ENCODE measurements around the gene PPP1R14B. TPM values are rescaled to one million over a fixed set of nuclear protein-coding genes. Genes with fewer than 3 reads are reported as not detected.
"Not testable (repeated sequence)": the region's sequence is repeated elsewhere in the genome, so short reads cannot be mapped to it uniquely, and the experiment has no call there.

Gene PPP1R14B
- total RNA-seq, 1 experiment from 2014 or later = 413 TPM

- in situ Hi-C loops (cut with HindIII; ENCODE audit: low pct_unique_long_range_greater_than_20kb, low sequenced_read_pairs) = no loop called here
- DNase-seq (ENCODE audit: low read depth) = no peak
Measured at GRCh38 chr11:64250415-64251015, 3.8 kb upstream of the PPP1R14B start.

GRCh38 chr11:64249563-64250414 lies 3.0 kb upstream of the PPP1R14B start:
- in situ Hi-C loops (cut with HindIII; ENCODE audit: low pct_unique_long_range_greater_than_20kb, low sequenced_read_pairs) = no loop called here
- no peak for DNase-seq (ENCODE audit: low read depth)

GRCh38 chr11:64249038-64249437 lies 2.3 kb upstream of the PPP1R14B start:
- in situ Hi-C loops (cut with HindIII; ENCODE audit: low pct_unique_long_range_greater_than_20kb, low sequenced_read_pairs) = no loop called here
- no peak for DNase-seq (ENCODE audit: low read depth)

GRCh38 chr11:64248578-64248977 lies 1.8 kb upstream of the PPP1R14B start:
- in situ Hi-C loops (cut with HindIII; ENCODE audit: low pct_unique_long_range_greater_than_20kb, low sequenced_read_pairs) = no loop called here
- DNase-seq (ENCODE audit: low read depth) = no peak

- in situ Hi-C loops (cut with HindIII; ENCODE audit: low pct_unique_long_range_greater_than_20kb, low sequenced_read_pairs) = no loop called here
- DNase-seq (ENCODE audit: low read depth) = no peak
Measured at GRCh38 chr11:64247729-64248531, 1.2 kb upstream of the PPP1R14B start.

- in situ Hi-C loops (cut with HindIII; ENCODE audit: low pct_unique_long_range_greater_than_20kb, low sequenced_read_pairs); DNase-seq (ENCODE audit: low read depth): not testable (repeated sequence)
Measured at GRCh38 chr11:64246621-64246870, 197 bp downstream of the PPP1R14B start.

- DNase-seq (ENCODE audit: low read depth) = peak; percentile 82
- in situ Hi-C loops (cut with HindIII; ENCODE audit: low pct_unique_long_range_greater_than_20kb, low sequenced_read_pairs) = no loop called here
Measured at GRCh38 chr11:64245797-64246620, 734 bp downstream of the PPP1R14B start.

GRCh38 chr11:64245401-64245796 lies 1.3 kb downstream of the PPP1R14B start:
- in situ Hi-C loops (cut with HindIII; ENCODE audit: low pct_unique_long_range_greater_than_20kb, low sequenced_read_pairs) = no loop called here

GRCh38 chr11:64244966-64245365 lies 1.8 kb downstream of the PPP1R14B start:
- in situ Hi-C loops (cut with HindIII; ENCODE audit: low pct_unique_long_range_greater_than_20kb, low sequenced_read_pairs) = no loop called here
- no peak for DNase-seq (ENCODE audit: low read depth)

More at GRCh38 chr11:64245401-64245796, 1.3 kb downstream of the PPP1R14B start:
- DNase-seq (ENCODE audit: low read depth) = no peak

- no peak for DNase-seq (ENCODE audit: low read depth)
- in situ Hi-C loops (cut with HindIII; ENCODE audit: low pct_unique_long_range_greater_than_20kb, low sequenced_read_pairs) = no loop called here
Measured at GRCh38 chr11:64244107-64244506, 2.6 kb downstream of the PPP1R14B start.

- no peak for DNase-seq (ENCODE audit: low read depth)
- in situ Hi-C loops (cut with HindIII; ENCODE audit: low pct_unique_long_range_greater_than_20kb, low sequenced_read_pairs) = no loop called here
Measured at GRCh38 chr11:64243236-64243854, 3.4 kb downstream of the PPP1R14B start.

- in situ Hi-C loops (cut with HindIII; ENCODE audit: low pct_unique_long_range_greater_than_20kb, low sequenced_read_pairs) = no loop called here
- peak; percentile 39 for DNase-seq (ENCODE audit: low read depth)
Measured at GRCh38 chr11:64241491-64242374, 5.0 kb downstream of the PPP1R14B start.

- peak; percentile 96 for DNase-seq (ENCODE audit: low read depth)
- in situ Hi-C loops (cut with HindIII; ENCODE audit: low pct_unique_long_range_greater_than_20kb, low sequenced_read_pairs) = no loop called here
Measured at GRCh38 chr11:64241241-64241490, 5.6 kb downstream of the PPP1R14B start.

- peak; percentile 93 for DNase-seq (ENCODE audit: low read depth)
Measured at GRCh38 chr11:64240435-64241240, 6.1 kb downstream of the PPP1R14B start, which contains the start of gene FKBP2. Gene FKBP2, plus strand, starts transcription at chr11:64241095. Its CDS starts 1,293 bp downstream, at chr11:64242388.

GRCh38 chr11:64239662-64240434 lies 6.9 kb downstream of the PPP1R14B start:
- no peak for DNase-seq (ENCODE audit: low read depth)
- in situ Hi-C loops (cut with HindIII; ENCODE audit: low pct_unique_long_range_greater_than_20kb, low sequenced_read_pairs) = no loop called here

More at GRCh38 chr11:64240435-64241240, 6.1 kb downstream of the PPP1R14B start, which contains the start of gene FKBP2:
- in situ Hi-C loops (cut with HindIII; ENCODE audit: low pct_unique_long_range_greater_than_20kb, low sequenced_read_pairs) = no loop called here

GRCh38 chr11:64238999-64239398 lies 7.7 kb downstream of the PPP1R14B start:
- in situ Hi-C loops (cut with HindIII; ENCODE audit: low pct_unique_long_range_greater_than_20kb, low sequenced_read_pairs) = no loop called here

More at GRCh38 chr11:64238999-64239398, 7.7 kb downstream of the PPP1R14B start:
- DNase-seq (ENCODE audit: low read depth) = no peak

Measured in Caki2 (cell line).